Uterus (tissue), 2 donors: ENCODE data around the gene KLHL18.

Source experiments
- POLR2A ChIP-seq, 2 donors: fragments of 450-650 bp; IDR thresholded peaks; one replicate each; pipeline ENCODE4 v1.6.1; 2016; ENCODE audit warnings: antibody characterized with exemption in 2 of 2, mild to moderate bottlenecking in 1 of 2, moderate library complexity in 1 of 2
- TF ChIP-seq, protein P1 (sequence below), 4 experiments: fragments of 200-600 bp in 2 of 4; fragments of 450-650 bp in 2 of 4; sonication (generic) in 2 of 4; IDR thresholded peaks; one replicate each; pipeline ENCODE4 v1.5.1; 2016 to 2019; ENCODE audit warnings: antibody characterized with exemption in 4 of 4, mild to moderate bottlenecking in 2 of 4, moderate library complexity in 1 of 4

DNA sequence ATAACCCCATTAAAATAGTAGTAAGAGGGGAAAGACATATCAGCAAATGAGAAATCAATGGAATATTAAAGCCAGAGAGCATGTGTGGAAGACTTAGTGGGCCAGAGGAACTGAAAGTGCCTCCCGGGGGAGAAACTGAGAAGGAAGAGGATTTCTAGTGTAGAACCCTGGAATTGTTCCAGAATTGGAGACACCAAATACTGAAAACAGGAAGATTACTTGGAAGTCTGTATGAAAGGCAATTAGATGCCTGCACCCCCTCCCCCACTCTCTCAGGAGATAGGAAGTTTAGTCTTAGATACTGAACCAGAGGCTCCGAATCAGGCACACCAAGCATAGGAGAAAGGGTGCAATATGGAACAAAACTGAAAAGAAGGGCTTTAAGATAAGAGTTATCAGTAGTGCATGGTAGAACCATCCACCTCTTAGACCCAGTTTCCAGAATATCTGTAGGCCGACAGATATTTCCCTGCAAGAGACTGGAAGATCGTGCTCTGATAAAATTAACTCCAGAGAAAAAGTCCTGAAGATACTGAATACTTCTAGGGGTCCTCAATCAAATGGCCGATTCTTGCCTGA is 32.4 kb downstream of the KLHL18 start:
- no peak for TF ChIP-seq POLR2A (IDR thresholded peaks at IDR 0.05)
- TF ChIP-seq, protein P1, sequence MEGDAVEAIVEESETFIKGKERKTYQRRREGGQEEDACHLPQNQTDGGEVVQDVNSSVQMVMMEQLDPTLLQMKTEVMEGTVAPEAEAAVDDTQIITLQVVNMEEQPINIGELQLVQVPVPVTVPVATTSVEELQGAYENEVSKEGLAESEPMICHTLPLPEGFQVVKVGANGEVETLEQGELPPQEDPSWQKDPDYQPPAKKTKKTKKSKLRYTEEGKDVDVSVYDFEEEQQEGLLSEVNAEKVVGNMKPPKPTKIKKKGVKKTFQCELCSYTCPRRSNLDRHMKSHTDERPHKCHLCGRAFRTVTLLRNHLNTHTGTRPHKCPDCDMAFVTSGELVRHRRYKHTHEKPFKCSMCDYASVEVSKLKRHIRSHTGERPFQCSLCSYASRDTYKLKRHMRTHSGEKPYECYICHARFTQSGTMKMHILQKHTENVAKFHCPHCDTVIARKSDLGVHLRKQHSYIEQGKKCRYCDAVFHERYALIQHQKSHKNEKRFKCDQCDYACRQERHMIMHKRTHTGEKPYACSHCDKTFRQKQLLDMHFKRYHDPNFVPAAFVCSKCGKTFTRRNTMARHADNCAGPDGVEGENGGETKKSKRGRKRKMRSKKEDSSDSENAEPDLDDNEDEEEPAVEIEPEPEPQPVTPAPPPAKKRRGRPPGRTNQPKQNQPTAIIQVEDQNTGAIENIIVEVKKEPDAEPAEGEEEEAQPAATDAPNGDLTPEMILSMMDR (IDR thresholded peaks at IDR 0.05), result no peak
